ENCODE measurements around the gene C2.

DNA sequence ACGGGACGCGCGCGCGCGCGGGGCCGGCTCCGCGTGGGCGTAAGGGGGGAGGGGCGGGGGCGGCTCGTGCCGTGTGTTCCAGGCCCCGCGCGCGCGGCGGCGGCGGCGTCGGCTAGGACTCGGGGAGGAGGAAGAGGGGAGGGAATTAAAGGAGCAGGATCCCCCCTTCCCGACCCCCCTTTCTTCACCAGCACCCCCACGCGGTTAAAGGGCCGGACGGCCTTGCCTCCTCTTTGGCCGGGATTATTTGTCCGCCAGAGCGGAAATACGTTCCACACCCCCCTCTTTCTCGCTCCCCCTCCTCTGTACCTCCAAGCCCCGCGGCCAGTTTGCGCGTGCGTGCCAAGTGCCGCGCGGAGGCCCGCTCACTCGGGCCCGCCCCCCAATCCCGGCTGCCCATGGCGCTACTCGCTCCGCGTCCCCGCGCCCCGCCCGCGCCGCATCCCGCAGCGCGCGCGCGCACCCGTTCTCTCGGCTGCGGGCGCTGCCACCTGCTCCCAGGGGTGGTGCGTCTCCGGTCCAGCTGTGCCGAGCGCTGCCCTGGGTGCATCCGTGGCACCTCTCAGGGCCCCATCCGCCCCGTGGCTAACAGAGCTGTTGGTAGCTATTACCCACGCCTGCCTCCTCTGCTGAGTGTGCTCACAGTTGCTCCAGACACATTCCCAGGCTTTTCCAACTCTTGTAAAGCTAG is 25.4 kb upstream of the C2 start, which contains the start of gene ZBTB12:
- TF ChIP-seq, protein P1, sequence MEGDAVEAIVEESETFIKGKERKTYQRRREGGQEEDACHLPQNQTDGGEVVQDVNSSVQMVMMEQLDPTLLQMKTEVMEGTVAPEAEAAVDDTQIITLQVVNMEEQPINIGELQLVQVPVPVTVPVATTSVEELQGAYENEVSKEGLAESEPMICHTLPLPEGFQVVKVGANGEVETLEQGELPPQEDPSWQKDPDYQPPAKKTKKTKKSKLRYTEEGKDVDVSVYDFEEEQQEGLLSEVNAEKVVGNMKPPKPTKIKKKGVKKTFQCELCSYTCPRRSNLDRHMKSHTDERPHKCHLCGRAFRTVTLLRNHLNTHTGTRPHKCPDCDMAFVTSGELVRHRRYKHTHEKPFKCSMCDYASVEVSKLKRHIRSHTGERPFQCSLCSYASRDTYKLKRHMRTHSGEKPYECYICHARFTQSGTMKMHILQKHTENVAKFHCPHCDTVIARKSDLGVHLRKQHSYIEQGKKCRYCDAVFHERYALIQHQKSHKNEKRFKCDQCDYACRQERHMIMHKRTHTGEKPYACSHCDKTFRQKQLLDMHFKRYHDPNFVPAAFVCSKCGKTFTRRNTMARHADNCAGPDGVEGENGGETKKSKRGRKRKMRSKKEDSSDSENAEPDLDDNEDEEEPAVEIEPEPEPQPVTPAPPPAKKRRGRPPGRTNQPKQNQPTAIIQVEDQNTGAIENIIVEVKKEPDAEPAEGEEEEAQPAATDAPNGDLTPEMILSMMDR (IDR thresholded peaks at IDR 0.05): peak in 1 of 6 experiments; percentile 14
- TF ChIP-seq POLR2A (IDR thresholded peaks at IDR 0.05): peak in 1 of 2 donors; percentile 54
